SK-N-SH (cell line): ENCODE data around the gene TAGLN2. TPM values are rescaled to one million over a fixed set of nuclear protein-coding genes. Genes with fewer than 3 reads are reported as not detected.
A peak's percentile ranks its signal among the peaks of the same experiment; 100 is the strongest.

Experiments used
- CTCF ChIA-PET: fragments of 300-600, 350-600 bp; formaldehyde crosslinking; extraction: SDS; loops from one replicate; lab custom pipeline; 2021; lab: Yijun Ruan, JAX
- POLR2A ChIA-PET: fragments of 350-600 bp; sonication (Branson Sonifier 250); formaldehyde crosslinking; extraction: SDS; loops from one replicate; lab custom pipeline; 2020; ENCODE audit warnings: antibody characterized with exemption, inconsistent platforms; lab: Yijun Ruan, JAX
- DNase-seq: peaks from one replicate; pipeline ENCODE4 v3.0.0; 2012
- H2AFZ ChIP-seq: fragments of 200-600 bp; sonication (generic); 2 replicates; pipeline ENCODE4 v1.8.1; 2016; ENCODE audit warnings: antibody characterized with exemption, mild to moderate bottlenecking, low read depth
- H3F3A ChIP-seq: fragments of 200-600 bp; sonication (generic); replicated peaks from 2 replicates; pipeline ENCODE3; 2016; ENCODE audit warnings: antibody characterized with exemption, mild to moderate bottlenecking; ENCODE audit not compliant: insufficient read depth
- H3K27ac ChIP-seq, 2 experiments: fragments of 200-500 bp in 1 of 2; fragments of 200-600 bp in 1 of 2; sonication (Bioruptor generic) in 1 of 2; sonication (generic), shearing (Covaris generic) in 1 of 2; 2 replicates each; pipeline versions ENCODE4 v1.5.1 to v1.6.1; 2014 to 2016; ENCODE audit warnings: low read depth in 2 of 2, inconsistent platforms in 1 of 2, low read length in 1 of 2, mild to moderate bottlenecking in 1 of 2, mixed read lengths in 1 of 2
- H3K27me3 ChIP-seq: fragments of 200-600 bp; sonication (generic), shearing (Covaris generic); 2 replicates; pipeline ENCODE4 v1.6.1; 2016; ENCODE audit warnings: mixed run types; ENCODE audit not compliant: insufficient read depth
- H3K36me3 ChIP-seq, 2 experiments: fragments of 200-500 bp in 1 of 2; fragments of 200-600 bp in 1 of 2; sonication (Bioruptor generic) in 1 of 2; sonication (generic) in 1 of 2; replicated peaks in 1 of 2; 2 replicates each; pipeline versions ENCODE3 to v1.5.1; 2014 to 2016; ENCODE audit warnings: low read length in 1 of 2, mild to moderate bottlenecking in 1 of 2; ENCODE audit not compliant: insufficient read depth in 2 of 2, control insufficient read depth in 1 of 2
- H3K4me1 ChIP-seq, 2 experiments: fragments of 200-500 bp in 1 of 2; fragments of 200-600 bp in 1 of 2; sonication (Bioruptor generic) in 1 of 2; sonication (generic), shearing (Covaris generic) in 1 of 2; 2 replicates each; pipeline versions ENCODE4 v1.5.1 to v1.6.1; 2014 to 2016; ENCODE audit warnings: low read depth in 1 of 2, low read length in 1 of 2, mixed run types in 1 of 2; ENCODE audit not compliant: insufficient read depth in 2 of 2, control insufficient read depth in 1 of 2
- H3K4me2 ChIP-seq: fragments of 200-600 bp; sonication (generic), shearing (Covaris generic); 2 replicates; pipeline ENCODE4 v1.6.1; 2017; ENCODE audit warnings: mixed run types
- H3K4me3 ChIP-seq, 2 experiments: fragments of 200-500 bp in 1 of 2; fragments of 200-600 bp in 1 of 2; sonication (Bioruptor generic) in 1 of 2; sonication (generic), shearing (Covaris generic) in 1 of 2; 2 replicates each; pipeline versions ENCODE4 v1.5.1 to v1.8.1; 2014 to 2016; ENCODE audit warnings: low read depth in 2 of 2, inconsistent platforms in 1 of 2, low read length in 1 of 2, mild to moderate bottlenecking in 1 of 2, mixed read lengths in 1 of 2, moderate library complexity in 1 of 2
- H3K79me2 ChIP-seq: fragments of 200-600 bp; sonication (generic); 2 replicates; pipeline ENCODE4 v1.8.1; 2017; ENCODE audit warnings: mild to moderate bottlenecking; ENCODE audit not compliant: insufficient read depth
- H3K9ac ChIP-seq: fragments of 200-600 bp; sonication (generic); 2 replicates; pipeline ENCODE4 v1.6.1; 2017; ENCODE audit warnings: mixed run types
- H3K9me2 ChIP-seq: fragments of 200-600 bp; sonication (generic); 2 replicates; pipeline ENCODE4 v1.6.1; 2017; ENCODE audit warnings: mixed run types
- H3K9me3 ChIP-seq: fragments of 200-600 bp; sonication (generic); 2 replicates; pipeline ENCODE4 v1.6.1; 2017; ENCODE audit warnings: mixed run types, mild to moderate bottlenecking, moderate library complexity
- H4K20me1 ChIP-seq: fragments of 200-600 bp; sonication (generic); 2 replicates; pipeline ENCODE4 v1.6.1; 2017; ENCODE audit warnings: mild to moderate bottlenecking, mixed run types; ENCODE audit not compliant: insufficient read depth
- FOXJ3 ChIP-seq: sonication (generic); formaldehyde crosslinking; IDR thresholded peaks from 2 replicates; pipeline ENCODE4 v1.5.1; 2020; ENCODE audit warnings: mild to moderate bottlenecking, missing genetic modification reagents
- GABPA ChIP-seq: IDR thresholded peaks from 2 replicates; pipeline ENCODE4 v1.4.0; 2012; ENCODE audit warnings: low read depth, mild to moderate bottlenecking
- GATA2 ChIP-seq: sonication (generic); formaldehyde crosslinking; IDR thresholded peaks from 2 replicates; pipeline ENCODE4 v1.5.0; 2020; ENCODE audit warnings: mild to moderate bottlenecking, missing genetic modification reagents
- PBX3 ChIP-seq: IDR thresholded peaks from 2 replicates; pipeline ENCODE4; 2012
- POLR2AphosphoS5 ChIP-seq: IDR thresholded peaks from 2 replicates; pipeline ENCODE4 v1.6.1; 2012; ENCODE audit warnings: low read depth, low read length
- REST ChIP-seq: IDR thresholded peaks from 2 replicates; pipeline ENCODE4 v1.6.1; 2012; ENCODE audit warnings: mild to moderate bottlenecking, low read depth, low read length, moderate library complexity
- USF1 ChIP-seq: IDR thresholded peaks from 2 replicates; pipeline ENCODE4 v1.4.0; 2012; ENCODE audit warnings: low read depth, borderline replicate concordance
- whole genome bisulfite sequencing: methylation state at CpG from one replicate; pipeline ENCODE4 v1.1.6; 2017; ENCODE audit warnings: low lambda C conversion rate; 5-methylcytosine and 5-hydroxymethylcytosine counted together
- polyA plus RNA-seq, 3 experiments: library from polyadenylated mRNA; depleted of rRNA; stranded (reverse); fragments of >200 nt; gene quantifications; 2 replicates each; pipeline ENCODE4 v1.2.3, GENCODE V29; 2012
- TF ChIP-seq, protein P1 (sequence below): IDR thresholded peaks from 2 replicates; pipeline ENCODE4 v1.4.0; 2012; ENCODE audit warnings: low read depth

Gene TAGLN2
- polyA plus RNA-seq, 1 of the 3 experiments (the other 2 are of a cell fraction) = 646 TPM

DNA sequence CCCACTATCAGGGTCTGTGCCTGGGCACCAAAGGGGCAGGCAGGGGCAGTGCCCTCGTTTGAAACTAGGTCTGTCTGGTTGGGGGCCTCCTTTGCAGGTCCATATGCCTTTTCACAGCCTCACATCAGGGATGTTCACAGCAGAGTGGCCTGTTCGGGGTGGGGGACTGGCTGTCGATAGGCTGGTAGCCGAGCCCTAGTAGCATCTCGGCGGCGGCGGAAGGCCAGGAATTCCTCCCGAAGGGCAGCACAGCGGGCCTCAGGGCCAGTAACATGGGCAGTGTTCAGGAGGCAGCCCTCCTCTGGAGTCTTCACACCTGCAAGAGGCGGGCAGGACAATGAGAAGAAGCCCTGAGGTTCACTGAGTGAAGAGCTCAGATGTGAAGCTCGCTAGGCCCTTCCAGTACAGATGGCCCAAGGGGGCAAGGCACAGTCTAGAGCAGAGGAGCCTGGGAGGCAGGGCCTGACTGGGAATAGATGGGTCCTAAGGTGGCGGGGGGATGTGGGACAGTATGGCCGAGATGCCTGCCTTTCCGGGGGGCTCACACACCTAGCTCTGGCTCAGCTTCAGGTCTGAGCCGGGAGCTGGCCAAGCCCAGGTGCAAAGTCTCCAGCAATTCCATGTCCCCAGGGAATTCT lies 2.0 kb upstream of the TAGLN2 start (continued):
- TF ChIP-seq, protein P1, sequence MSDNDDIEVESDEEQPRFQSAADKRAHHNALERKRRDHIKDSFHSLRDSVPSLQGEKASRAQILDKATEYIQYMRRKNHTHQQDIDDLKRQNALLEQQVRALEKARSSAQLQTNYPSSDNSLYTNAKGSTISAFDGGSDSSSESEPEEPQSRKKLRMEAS = no peak
- TF ChIP-seq FOXJ3 (CRISPR knock-in tag) = no peak
- no peak for TF ChIP-seq GATA2
- no peak for TF ChIP-seq PBX3
- no peak for TF ChIP-seq POLR2AphosphoS5
- TF ChIP-seq REST = no peak

DNA sequence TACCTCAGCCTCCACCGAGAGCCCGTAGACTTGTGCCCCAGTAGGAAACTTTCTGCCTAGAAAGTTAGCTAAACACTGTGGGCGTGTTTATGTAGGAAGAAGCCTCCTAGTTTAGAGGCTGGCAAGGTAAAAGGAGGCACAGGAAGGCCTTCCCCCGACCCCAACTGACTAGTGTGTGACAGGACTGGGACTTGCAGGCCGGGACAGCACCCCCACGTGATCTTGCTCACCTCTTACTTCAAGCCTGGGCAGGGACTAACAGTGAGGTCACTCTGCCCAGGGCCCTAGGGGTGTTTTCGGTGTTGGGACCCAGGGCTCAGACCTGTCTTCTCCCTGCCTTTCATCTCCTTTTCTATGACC lies 392 bp upstream of the TAGLN2 start:
- Histone ChIP-seq H3K27ac (peak overlapping the region; percentile 60 to 97; a peak in 3 of 4 replicates), H3F3A (peaks cover under 1% of the 10 kb centered on the region), H4K20me1 (peaks cover 29% of the 10 kb centered on the region), H3K36me3 (peaks cover under 1 to 2% of the 10 kb centered on the region in 2 experiments), H3K4me2 (peak overlapping the region; percentile 93), H2AFZ (peak overlapping the region; percentile 83), H3K9me3 (no peaks in the 10 kb centered on the region), H3K9me2 (no peaks in the 10 kb centered on the region), H3K79me2 (peaks cover 56% of the 10 kb centered on the region), H3K4me3 (peak overlapping the region; percentile 91 to 97), H3K9ac (peak overlapping the region; percentile 100), H3K4me1 (peaks cover 18 to 35% of the 10 kb centered on the region in 2 experiments; a peak in 2 of 4 replicates), H3K27me3 (no peaks in the 10 kb centered on the region)
- ChIA-PET POLR2A (no interaction called here), CTCF (interaction anchor here (0.9 to 22.3 kb wide), 8 partner anchors 8 to 104 kb away, joined by 3 to 460 read pairs (median 6); partner anchors contain the start of gene IGSF9)
- TF ChIP-seq USF1 (peak; percentile 46; the same call in 1 of the 2 replicates), GABPA (no peak)
- 16% methylated on average over 7 of the region's 7 CpGs for WGBS
- DNase-seq = peak; percentile 60
